NCI-H1417 treated with DMSO at 0.1 percent for 48 hours (cell line): ENCODE measurements around the gene KCTD16.

Source experiments
- DNase-seq: peaks from one replicate; lab custom pipeline; 2025; lab: John Stamatoyannopoulos, UW

Gene KCTD16

DNA sequence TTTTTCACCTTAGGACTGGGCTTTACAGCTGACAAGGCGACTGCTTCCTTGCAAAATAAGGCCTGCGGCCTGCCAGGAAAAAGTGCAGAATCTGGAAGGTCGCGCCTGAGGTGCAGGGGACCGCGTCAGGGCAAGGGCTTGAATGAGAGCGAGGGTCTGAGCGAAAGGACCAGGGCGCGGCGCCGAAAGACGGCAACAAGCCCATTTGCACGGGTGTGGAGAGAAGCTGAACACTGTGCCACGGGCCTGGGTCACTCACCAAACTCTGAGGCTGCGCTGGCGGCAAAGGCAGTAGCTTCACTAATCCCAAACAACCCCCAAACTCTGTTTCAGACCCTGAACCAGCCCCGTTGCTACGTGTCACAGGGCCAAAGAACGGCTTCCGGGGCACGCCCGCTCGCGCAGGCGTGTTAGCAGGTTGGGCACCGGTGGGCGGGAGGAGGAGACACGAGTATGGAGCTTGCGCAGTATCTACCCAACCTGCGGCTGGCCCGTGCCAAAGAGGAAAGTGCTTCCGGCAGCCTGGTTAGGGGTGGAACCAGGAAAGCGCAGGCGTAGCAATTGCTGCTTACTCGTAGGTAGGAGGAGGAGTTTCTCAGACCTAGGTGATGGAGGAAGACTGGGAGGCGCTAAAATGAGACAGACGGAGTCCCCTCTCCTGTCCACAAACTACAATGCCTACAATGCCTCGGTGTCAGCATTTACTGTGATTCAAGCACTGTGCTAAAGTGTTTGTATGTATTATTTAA is at the start of gene KCTD16, which contains the start of gene YIPF5:
KCTD16 (plus strand) TSS at position 598 of the 749 bp plus-strand sequence.
YIPF5 (minus strand) TSS at position 384 of the 749 bp plus-strand sequence. CDS start 704 bp downstream, outside the sequence.
- peak; percentile 69 for DNase-seq

DNA sequence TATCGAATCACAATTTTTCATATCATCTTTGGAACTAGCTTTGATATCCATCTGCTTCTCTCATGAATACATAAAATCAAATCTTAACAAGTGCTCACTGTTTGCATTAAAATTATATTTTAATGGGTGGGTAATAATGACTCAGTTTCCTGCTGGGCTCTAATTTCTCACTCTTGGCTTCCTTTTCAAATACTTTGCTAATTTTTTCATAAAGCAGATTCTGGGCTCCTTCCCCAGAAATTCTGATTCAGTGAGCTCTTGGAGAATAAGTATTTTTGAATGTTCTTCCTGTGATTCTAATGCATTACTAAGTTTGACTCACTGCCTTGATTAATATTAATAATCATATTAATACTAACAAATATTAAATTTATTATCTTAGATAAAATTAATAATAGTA is 49.1 kb upstream of the KCTD16 start:
- no peak for DNase-seq

GRCh38 chr5:144122081-144122480 is 48.6 kb upstream of the KCTD16 start:
- no peak for DNase-seq

DNA sequence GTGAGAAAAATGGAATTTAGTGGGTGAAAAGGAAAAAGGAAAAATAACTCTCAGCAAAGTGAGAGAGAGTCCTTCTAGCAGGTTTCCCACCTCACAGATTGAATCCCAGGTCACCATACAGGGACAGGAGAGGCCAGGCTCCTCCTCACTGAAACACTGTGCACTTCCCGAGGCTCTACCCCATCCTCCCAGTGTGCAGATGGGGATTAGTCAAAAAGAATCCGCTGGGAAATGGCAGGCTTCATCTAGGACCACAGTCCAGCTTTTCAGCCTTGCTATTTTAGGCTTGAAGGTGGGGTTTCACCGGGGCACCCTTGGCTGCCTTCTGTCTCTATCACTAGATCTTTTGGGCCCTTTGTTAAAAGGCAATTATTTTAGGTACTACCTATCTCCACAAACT is 48.0 kb upstream of the KCTD16 start:
- DNase-seq = no peak

GRCh38 chr5:144125163-144125726 is 45.4 kb upstream of the KCTD16 start:
- no peak for DNase-seq

DNA sequence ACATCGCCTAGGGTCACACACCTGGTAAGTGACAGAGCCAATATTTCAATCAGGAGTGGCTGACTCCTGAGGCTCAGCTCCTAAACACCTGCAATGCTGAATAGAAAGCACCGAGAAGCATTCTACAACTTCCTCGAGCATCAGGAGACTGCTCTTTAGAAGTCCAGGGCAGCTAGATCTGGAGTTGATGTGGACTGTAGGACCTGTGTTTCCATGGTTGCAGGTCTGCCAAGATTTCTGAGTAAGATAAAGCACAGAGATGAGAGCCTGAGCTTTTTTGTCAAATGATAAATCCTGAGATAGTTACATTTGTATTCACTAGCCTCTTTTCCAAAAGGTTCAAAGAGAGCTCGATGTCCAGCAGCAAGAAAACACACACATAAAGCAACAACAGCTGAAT is 44.0 kb upstream of the KCTD16 start:
- no peak for DNase-seq

DNA sequence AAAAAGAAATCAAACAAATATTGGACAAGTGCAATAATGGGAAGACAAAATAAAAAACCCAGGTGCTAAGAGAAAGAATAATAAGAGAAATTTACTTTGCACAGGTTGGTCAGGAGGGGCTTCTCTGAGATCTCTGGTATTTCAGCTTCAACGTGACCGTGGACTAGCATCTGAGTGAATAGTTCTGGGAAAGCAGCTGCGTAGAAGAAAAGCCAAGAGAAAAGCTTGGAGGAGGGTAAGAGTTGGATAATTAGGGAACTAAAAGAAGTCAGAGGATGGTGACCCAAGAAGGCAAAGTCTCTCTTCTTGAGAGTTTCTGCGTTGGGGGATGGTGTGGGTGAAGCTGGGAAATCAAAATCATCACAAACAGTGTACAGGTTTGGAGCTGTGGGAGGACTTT is 41.8 kb upstream of the KCTD16 start:
- no peak for DNase-seq

GRCh38 chr5:144130306-144130705 is 40.4 kb upstream of the KCTD16 start:
- no peak for DNase-seq

DNA sequence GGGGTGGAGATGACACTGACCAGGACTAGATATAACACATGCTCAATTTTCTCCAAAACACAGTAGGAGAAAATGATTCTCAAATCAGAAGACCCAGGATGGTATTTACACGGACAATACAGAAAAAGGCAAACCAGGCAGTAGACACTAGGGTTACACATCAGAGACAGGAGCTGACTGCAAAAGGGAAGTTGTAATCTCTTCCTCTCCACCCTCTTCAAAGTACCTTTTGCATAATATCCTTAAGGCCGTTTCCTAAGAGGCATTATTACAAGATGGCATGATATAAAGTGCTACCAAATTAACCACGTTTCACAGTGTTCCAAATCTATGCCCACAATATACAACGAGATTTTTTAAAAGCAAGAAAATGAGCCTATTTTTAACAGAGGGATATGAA is 39.4 kb upstream of the KCTD16 start:
- DNase-seq = no peak

DNA sequence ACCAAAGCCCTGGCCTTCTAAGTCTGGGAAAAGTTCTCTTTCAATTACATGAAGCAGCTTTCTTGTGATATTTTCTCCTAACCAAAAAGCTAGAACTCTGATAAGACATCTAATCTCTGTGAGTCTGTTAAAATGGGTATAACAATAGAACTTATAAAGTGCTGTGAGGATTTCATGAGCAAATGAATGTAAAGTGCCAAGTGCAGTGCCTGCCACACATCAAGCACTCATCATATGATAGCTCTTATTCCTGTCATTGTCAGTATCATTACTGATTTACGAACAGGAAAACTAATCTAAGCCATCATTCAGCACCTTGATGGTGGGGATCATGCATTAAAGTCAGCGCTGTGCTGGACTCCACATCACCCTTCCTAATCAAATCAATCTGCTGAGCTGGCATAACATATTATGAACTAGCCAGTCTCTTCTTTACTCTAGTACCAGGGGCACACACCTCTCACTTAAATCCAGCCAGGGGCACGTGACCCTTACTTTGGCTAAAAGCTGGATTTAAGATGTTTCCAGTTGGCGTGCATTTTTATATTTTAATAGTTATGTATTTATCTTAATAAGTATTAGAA is 37.5 kb upstream of the KCTD16 start:
- DNase-seq = no peak

DNA sequence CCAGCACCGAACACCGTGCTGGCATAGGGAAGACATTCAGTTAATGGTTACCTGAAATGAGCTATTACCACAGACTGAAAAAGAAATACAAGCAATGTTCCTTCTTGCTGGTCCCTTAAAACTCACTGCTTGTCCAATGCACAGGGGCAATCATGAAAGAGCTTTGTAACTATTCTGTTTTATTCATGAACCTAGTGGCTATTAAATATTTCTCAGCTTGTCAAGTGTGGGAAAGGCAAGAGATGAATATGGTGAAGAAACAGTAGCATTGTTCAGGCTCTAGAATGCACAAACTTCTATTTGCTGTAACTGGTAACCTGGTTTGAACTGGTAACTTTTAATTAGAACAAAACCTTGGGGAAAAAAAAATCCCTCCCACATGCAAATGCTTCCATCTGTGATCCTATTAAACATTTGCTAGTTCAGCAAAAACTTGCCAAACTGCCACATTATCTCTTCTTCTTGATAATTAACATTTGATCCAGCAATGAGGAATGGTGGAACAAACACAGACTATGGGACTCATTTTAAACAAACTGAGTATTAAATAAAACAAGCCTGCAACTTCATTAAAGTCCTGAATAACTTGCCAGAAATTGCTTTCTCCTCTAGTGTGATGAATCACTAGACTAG is 36.4 kb upstream of the KCTD16 start:
- DNase-seq = no peak

DNA sequence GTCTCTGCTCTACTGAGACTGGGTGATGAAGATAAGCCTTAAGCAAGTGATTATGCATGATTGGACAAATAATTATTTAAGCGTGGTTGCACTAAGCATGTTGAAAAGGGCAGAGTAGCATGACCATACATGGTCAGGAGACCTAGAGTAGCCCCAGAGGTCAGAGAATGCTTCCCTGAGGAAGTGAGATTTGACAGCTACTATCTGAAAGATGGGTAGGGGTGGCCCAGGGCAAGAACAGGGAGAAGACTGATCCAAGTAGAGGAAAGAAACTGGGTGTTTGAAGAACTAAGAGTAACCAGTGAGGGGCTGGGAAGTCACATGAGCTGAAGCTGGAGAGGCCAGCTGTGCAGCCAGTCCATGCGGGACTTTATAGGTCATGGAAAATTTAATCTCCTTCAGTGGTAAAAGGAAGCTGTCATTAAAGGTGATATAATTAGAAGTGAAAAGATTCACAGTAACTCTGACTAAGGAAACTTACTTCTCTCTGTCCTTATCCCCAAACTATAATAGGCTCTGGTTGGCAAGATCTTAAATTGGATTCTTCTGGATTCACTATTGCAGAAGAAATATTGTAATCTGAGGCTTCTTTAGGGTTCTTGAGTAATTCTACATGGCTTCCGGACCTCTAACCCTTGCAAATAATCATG is 35.4 kb upstream of the KCTD16 start:
- DNase-seq = no peak

DNA sequence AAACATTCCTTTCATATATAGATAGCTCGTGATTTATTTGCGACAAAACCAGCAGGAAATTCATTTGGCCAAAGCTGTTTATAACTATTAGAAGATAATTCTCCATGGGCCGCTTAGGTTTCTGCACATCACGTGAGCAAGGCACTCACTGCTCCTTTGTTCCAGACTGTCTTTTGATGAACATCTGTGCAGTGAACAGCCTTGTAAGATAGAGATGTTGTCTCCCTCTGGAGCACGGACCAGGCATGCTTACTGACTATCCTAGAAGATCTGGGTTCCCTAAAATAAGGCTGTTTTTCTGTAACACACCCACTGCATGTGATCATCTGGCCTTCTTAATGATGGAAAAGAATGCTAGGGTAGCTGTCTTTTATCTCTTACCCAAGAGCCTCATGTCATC is 31.1 kb upstream of the KCTD16 start:
- no peak for DNase-seq

DNA sequence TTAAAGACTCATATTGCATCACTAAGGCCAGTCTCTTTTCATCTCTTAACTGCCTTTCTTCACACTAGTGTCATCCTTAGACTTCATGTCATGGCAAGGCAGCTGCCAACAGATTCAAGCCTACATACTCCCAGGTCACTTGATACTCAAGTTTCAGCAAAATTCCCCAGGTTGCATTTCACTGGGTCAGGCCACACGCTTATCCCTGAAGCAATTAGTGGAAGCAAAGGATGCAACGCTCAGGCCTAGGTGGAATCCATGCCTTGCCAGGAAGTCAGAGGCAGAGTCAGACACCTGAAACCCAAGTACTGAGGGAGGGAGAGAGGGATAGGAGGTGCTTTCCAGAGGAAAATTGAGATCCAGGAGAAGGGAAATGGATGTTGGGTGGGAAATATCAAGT is 29.1 kb upstream of the KCTD16 start:
- DNase-seq = no peak

DNA sequence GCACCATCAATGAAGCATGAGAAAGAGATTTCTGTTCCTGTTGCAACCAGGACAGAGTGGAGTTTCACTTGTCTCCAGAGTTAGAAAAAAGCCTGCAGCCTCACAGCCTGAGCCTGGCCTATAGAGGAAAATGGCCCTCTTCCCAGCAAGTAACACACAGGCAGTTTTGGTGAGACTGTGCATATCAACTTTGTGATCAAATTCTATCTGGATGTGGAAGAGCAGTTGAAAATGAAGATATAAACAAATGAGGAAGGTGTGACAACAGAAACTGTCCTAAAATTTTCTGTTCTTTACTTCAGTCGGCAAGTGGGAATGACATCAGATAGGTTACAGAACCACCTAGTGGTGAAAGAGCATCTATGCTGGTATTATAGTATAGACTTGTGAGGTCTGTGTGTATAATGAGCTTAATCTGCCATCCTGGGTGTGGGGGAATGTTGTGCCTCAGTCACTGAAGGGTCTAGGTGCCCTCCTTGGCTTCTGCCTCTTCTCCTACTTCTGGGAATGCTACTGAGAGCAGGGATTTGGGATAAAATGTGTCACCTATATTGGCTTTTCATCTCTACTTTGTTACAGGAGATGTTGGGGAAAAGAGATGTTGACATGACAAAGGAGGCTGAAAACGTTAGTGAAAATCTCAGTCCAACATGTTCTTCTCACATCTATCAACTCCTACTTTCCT is 28.4 kb upstream of the KCTD16 start:
- DNase-seq = no peak

- no peak for DNase-seq
Observed at GRCh38 chr5:144142824-144143162, 27.9 kb upstream of the KCTD16 start.

GRCh38 chr5:144143625-144144024 is 27.0 kb upstream of the KCTD16 start:
- DNase-seq = no peak

GRCh38 chr5:144144956-144145751 is 25.5 kb upstream of the KCTD16 start:
- peak; percentile 52 for DNase-seq

DNA sequence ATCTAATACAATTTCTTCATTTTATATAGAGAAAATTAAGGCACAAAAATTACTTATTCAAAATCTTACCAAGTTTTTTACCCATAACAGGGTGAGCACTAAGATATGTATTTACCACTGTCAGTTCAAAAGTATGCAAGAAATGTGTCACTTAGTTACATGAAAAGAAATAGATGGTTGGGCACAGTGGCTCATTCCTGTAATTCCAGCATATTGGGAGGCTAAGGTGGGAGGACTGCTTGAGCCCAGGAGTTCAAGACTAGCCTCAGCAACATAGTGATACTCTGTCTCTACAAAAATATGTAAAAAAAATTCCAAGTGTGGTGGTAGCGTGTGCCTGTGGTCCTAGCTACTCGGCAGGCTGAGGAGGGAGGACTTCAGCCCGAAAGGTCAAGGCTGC is 19.6 kb upstream of the KCTD16 start:
- DNase-seq = no peak

DNA sequence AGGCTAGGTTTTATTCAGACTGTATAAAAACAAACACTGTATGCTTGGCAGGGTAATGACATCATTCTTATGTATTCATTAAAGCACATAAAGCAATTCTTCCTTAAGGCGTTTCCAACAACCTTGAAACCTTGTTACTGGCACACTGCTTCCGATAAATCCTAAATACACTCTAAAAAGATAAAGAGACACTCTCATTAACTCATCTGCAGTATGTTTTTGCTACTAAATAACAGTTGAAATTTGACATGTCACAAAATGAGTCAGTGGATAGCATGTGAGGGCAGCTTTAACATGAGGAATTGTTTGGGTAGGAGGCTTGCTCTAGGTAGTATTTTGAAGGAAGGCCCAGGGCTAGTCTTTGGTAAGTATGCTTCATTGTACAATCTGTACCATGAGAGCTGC is 13.9 kb upstream of the KCTD16 start:
- no peak for DNase-seq

GRCh38 chr5:144162686-144163085 is 8.0 kb upstream of the KCTD16 start:
- DNase-seq = no peak
